ENCODE data around the gene IQCF5.

DNA sequence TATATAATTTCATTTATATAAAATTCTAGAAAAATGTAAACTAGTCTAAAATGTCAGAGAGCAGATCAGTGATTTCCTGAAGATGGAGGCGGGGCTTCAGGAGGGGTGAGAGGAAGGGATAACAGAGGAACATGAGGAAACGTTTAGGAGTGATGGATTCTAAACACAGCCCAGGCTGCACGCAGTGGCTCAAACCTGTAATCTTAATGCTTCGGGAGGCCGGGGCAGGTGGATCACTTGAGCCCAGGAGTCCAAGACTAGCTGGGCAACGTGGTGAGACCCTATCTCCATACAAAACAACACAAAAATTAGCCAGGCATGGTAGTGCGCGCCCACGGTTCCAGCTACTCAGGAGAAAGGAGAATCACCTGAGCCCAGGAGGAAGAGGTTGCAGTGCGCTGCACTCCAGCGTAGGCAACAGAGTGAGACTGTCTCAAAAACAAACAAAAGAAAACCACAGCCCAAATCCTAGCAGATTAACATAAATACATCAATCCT, 45.7 kb upstream of the IQCF5 start:
- TF ChIP-seq, protein P1, sequence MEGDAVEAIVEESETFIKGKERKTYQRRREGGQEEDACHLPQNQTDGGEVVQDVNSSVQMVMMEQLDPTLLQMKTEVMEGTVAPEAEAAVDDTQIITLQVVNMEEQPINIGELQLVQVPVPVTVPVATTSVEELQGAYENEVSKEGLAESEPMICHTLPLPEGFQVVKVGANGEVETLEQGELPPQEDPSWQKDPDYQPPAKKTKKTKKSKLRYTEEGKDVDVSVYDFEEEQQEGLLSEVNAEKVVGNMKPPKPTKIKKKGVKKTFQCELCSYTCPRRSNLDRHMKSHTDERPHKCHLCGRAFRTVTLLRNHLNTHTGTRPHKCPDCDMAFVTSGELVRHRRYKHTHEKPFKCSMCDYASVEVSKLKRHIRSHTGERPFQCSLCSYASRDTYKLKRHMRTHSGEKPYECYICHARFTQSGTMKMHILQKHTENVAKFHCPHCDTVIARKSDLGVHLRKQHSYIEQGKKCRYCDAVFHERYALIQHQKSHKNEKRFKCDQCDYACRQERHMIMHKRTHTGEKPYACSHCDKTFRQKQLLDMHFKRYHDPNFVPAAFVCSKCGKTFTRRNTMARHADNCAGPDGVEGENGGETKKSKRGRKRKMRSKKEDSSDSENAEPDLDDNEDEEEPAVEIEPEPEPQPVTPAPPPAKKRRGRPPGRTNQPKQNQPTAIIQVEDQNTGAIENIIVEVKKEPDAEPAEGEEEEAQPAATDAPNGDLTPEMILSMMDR (conservative IDR thresholded peaks at IDR 0.05) = no peak
- TF ChIP-seq EZH2 (IDR thresholded peaks at IDR 0.05; ENCODE audit: low read depth) = no peak
